HepG2 (cell line): ENCODE results near the gene NEU1. TPM values are rescaled to one million over a fixed set of nuclear protein-coding genes. Genes with fewer than 3 reads are reported as not detected.
A peak's percentile ranks its signal among the peaks of the same experiment; 100 is the strongest.

Experiments
- AHR ChIP-seq: IDR thresholded peaks from 2 replicates; pipeline ENCODE4 v1.6.1; 2018; ENCODE audit warnings: missing genetic modification reagents, missing compliant biosample characterization
- DNMT3B ChIP-seq: conservative IDR thresholded peaks from 2 replicates; pipeline ENCODE4 v1.6.1; 2016; ENCODE audit warnings: missing biosample characterization, control low read depth
- ELF4 ChIP-seq: sonication (generic); formaldehyde crosslinking; IDR thresholded peaks from 2 replicates; pipeline ENCODE4 v1.5.0; 2020; ENCODE audit warnings: missing genetic modification reagents, mild to moderate bottlenecking, moderate library complexity, borderline replicate concordance
- EP300 ChIP-seq, 3 experiments: sonication (generic) in 1 of 3; formaldehyde crosslinking in 1 of 3; IDR thresholded peaks; 2 replicates each; pipeline versions ENCODE4 v1.5.1 to v1.6.1; 2011 to 2020; ENCODE audit warnings: low read depth in 2 of 3, low read length in 2 of 3, borderline replicate concordance in 1 of 3, improper control_type of control experiment in 1 of 3, mild to moderate bottlenecking in 1 of 3, missing genetic modification reagents in 1 of 3, moderate library complexity in 1 of 3
- HMGXB4 ChIP-seq, 2 experiments: sonication (generic) in 1 of 2; formaldehyde crosslinking in 1 of 2; IDR thresholded peaks; 2 replicates each; pipeline versions ENCODE4 v1.4.0 to v1.6.1; 2018 to 2020; ENCODE audit warnings: missing genetic modification reagents in 2 of 2, borderline replicate concordance in 1 of 2, low read depth in 1 of 2, mild to moderate bottlenecking in 1 of 2, missing biosample characterization in 1 of 2
- KLF16 ChIP-seq, 2 experiments: sonication (generic) in 1 of 2; formaldehyde crosslinking in 1 of 2; IDR thresholded peaks; 2 replicates each; pipeline versions ENCODE4 v1.6.1 to v1.8.0; 2016 to 2023; ENCODE audit warnings: missing genetic modification reagents in 2 of 2, missing compliant biosample characterization in 1 of 2
- NKX3-1 ChIP-seq: sonication (generic); formaldehyde crosslinking; IDR thresholded peaks from 2 replicates; pipeline ENCODE4 v1.5.0; 2020; ENCODE audit warnings: missing genetic modification reagents
- POGK ChIP-seq: sonication (generic); formaldehyde crosslinking; conservative IDR thresholded peaks from 2 replicates; pipeline ENCODE4 v1.8.0; 2022; ENCODE audit warnings: mild to moderate bottlenecking, moderate library complexity, missing genetic modification reagents
- SKI ChIP-seq: fragments of 450-650 bp; IDR thresholded peaks from one replicate; pipeline ENCODE4 v1.6.1; 2018; ENCODE audit warnings: mild to moderate bottlenecking; ENCODE audit not compliant: partially characterized antibody
- STAG1 ChIP-seq: sonication (generic); formaldehyde crosslinking; IDR thresholded peaks from 2 replicates; pipeline ENCODE4 v1.4.0; 2020; ENCODE audit warnings: missing genetic modification reagents
- TRAFD1 ChIP-seq: sonication (generic); formaldehyde crosslinking; IDR thresholded peaks from 2 replicates; pipeline ENCODE4 v1.5.1; 2020; ENCODE audit warnings: missing genetic modification reagents, mild to moderate bottlenecking, borderline replicate concordance
- ZC3H13 ChIP-seq: sonication (generic); formaldehyde crosslinking; IDR thresholded peaks from 2 replicates; pipeline ENCODE4 v1.8.1; 2023; ENCODE audit warnings: mild to moderate bottlenecking, missing genetic modification reagents, moderate library complexity
- ZFAT ChIP-seq: sonication (generic); formaldehyde crosslinking; conservative IDR thresholded peaks from 2 replicates; pipeline ENCODE4 v1.8.1; 2023; ENCODE audit warnings: missing genetic modification reagents, inconsistent platforms
- ZNF18 ChIP-seq: sonication (generic); formaldehyde crosslinking; IDR thresholded peaks from 2 replicates; pipeline ENCODE4 v1.8.0; 2022; ENCODE audit warnings: mild to moderate bottlenecking, missing genetic modification reagents; ENCODE audit not compliant: insufficient replicate concordance
- ZNF296 ChIP-seq: sonication (generic); formaldehyde crosslinking; conservative IDR thresholded peaks from 2 replicates; pipeline ENCODE4 v1.5.0; 2020; ENCODE audit warnings: mild to moderate bottlenecking, missing genetic modification reagents
- ZNF3 ChIP-seq: IDR thresholded peaks from 2 replicates; pipeline ENCODE4 v1.7.0; 2017; ENCODE audit warnings: inconsistent platforms
- ZNF557 ChIP-seq: sonication (generic); formaldehyde crosslinking; IDR thresholded peaks from 2 replicates; pipeline ENCODE4 v1.4.0; 2020; ENCODE audit warnings: missing genetic modification reagents
- ZNF597 ChIP-seq: sonication (generic); formaldehyde crosslinking; IDR thresholded peaks from 2 replicates; pipeline ENCODE4 v1.5.0; 2020; ENCODE audit warnings: missing genetic modification reagents
- polyA plus RNA-seq, 8 experiments: library from polyadenylated mRNA; depleted of rRNA in 3 of 8; stranded (reverse) in 7 of 8; unstranded in 1 of 8; fragments of >200 nt; fragmentation: Illumina TruSeq in 4 of 8; extraction: Trizol in 4 of 8; gene quantifications; 2 replicates each; pipeline versions ENCODE4 v1.2.1 to v1.2.3, GENCODE V29; 2011 to 2016; ENCODE audit warnings: low read depth in 4 of 8, missing spikeins in 1 of 8, mixed read lengths in 1 of 8; ENCODE audit not compliant: insufficient read depth in 1 of 8
- total RNA-seq, 5 experiments: library from RNA; depleted of rRNA; stranded (reverse); fragments of >200 nt; fragmentation: Illumina TruSeq; extraction: Trizol; gene quantifications; 2 replicates each; pipeline ENCODE4 v1.2.3, GENCODE V29; 2016; ENCODE audit warnings: low read depth in 1 of 5

NEU1 gene
- total and polyA plus RNA-seq, 2 of the 13 experiments (the other 11 are each of a cell fraction or from before 2014, with no cell fraction given) = 215 to 297 TPM

GRCh38 chr6:31862344-31863235 lies at the start of gene NEU1 (continued):
- TF ChIP-seq ZFAT (no peak), ELF4 (no peak), AHR (peak; percentile 91), ZNF296 (CRISPR knock-in tag) (no peak), DNMT3B (CRISPR knock-in tag) (peak; percentile 70; the same call in 1 of the 2 replicates), KLF16 (CRISPR knock-in tag; IDR thresholded peaks at IDR 0.05) (peak in 1 of 2 experiments; percentile 98; a peak in 2 of 4 replicates), HMGXB4 (CRISPR knock-in tag; IDR thresholded peaks at IDR 0.05; ENCODE audit: borderline replicate concordance in 1 of 2, low read depth in 1 of 2) (peak; percentile 57 to 67; a peak in 2 of 4 replicates), ZNF18 (CRISPR knock-in tag) (peak; percentile 93), NKX3-1 (CRISPR knock-in tag) (peak; percentile 97), ZC3H13 (CRISPR knock-in tag) (0 out of 2 replicates have a peak, but pooled peaks have one; percentile 20), ZNF597 (CRISPR knock-in tag) (no peak), POGK (CRISPR knock-in tag) (peak; percentile 89), EP300 (IDR thresholded peaks at IDR 0.05; ENCODE audit: low read depth in 2 of 2, low read length in 2 of 2) (peak in 1 of 2 experiments; percentile 49; a peak in 2 of 4 replicates), EP300 (CRISPR knock-in tag; IDR thresholded peaks at IDR 0.05; ENCODE audit: borderline replicate concordance) (no peak; the same call in 1 of the 2 replicates), TRAFD1 (CRISPR knock-in tag) (peak; percentile 93; the same call in 1 of the 2 replicates), SKI (peak; percentile 87), ZNF557 (peak; percentile 57; the same call in 1 of the 2 replicates), ZNF3 (CRISPR knock-in tag) (peak; percentile 29; the same call in 1 of the 2 replicates), STAG1 (CRISPR knock-in tag) (peak; percentile 39)
